Naive thymus-derived CD8-positive, alpha-beta T cell (primary cell): ENCODE results near the gene VPS8. TPM values are rescaled to one million over a fixed set of nuclear protein-coding genes. Genes with fewer than 3 reads are reported as not detected.

Experiments
- ATAC-seq, 2 donors: fragments of 150-1000 bp; cut with Tn5 transposase in 1 of 2; sonication (Bioruptor Pico), chemical (Tn5 transposase) in 1 of 2; 1 replicate in 1 of 2; 2 replicates in 1 of 2; pipeline ENCODE4 v1.10.0; 2021; ENCODE audit warnings: mild to moderate bottlenecking in 2 of 2, moderate library complexity in 2 of 2
- POLR2A ChIA-PET: fragments of 350-600 bp; sonication (Branson Sonifier 250); formaldehyde crosslinking; loops from one replicate; lab custom pipeline; 2021; ENCODE audit warnings: antibody characterized with exemption; lab: Charles Lee
- DNase-seq, 10 donors: peaks; one replicate each; pipeline versions ENCODE4 v3.0.0 to v3.0.0-alpha.2; 2020 to 2022
- H3K27ac Mint-ChIP-seq, 10 donors: one replicate each; pipeline ENCODE4 v1.8.0; 2020 to 2022; ENCODE audit warnings: mild to moderate bottlenecking in 10 of 10, mixed read lengths in 10 of 10, moderate library complexity in 4 of 10, inconsistent platforms in 1 of 10
- H3K27me3 Mint-ChIP-seq, 5 donors: one replicate each; pipeline ENCODE4 v1.8.0; 2021 to 2022; ENCODE audit warnings: mixed read lengths in 5 of 5
- H3K36me3 Mint-ChIP-seq, 3 donors: one replicate each; pipeline ENCODE4 v1.8.0; 2020 to 2022; ENCODE audit warnings: mixed read lengths in 3 of 3, mild to moderate bottlenecking in 2 of 3, inconsistent platforms in 1 of 3
- H3K4me1 Mint-ChIP-seq, 4 donors: one replicate each; pipeline ENCODE4 v1.8.0; 2021 to 2022; ENCODE audit warnings: mixed read lengths in 4 of 4
- H3K4me3 Mint-ChIP-seq, 10 donors: one replicate each; pipeline ENCODE4 v1.8.0; 2020 to 2022; ENCODE audit warnings: mild to moderate bottlenecking in 10 of 10, mixed read lengths in 10 of 10, moderate library complexity in 6 of 10, inconsistent platforms in 1 of 10
- H3K9me3 Mint-ChIP-seq, 9 donors: one replicate each; pipeline ENCODE4 v1.8.0; 2020 to 2022; ENCODE audit warnings: mixed read lengths in 9 of 9, mild to moderate bottlenecking in 3 of 9, inconsistent platforms in 1 of 9, moderate library complexity in 1 of 9
- polyA plus RNA-seq, 3 donors: library from polyadenylated mRNA; unstranded; fragments of 300-500 nt; fragmentation: Illumina TruSeq; gene quantifications; one replicate each; pipeline ENCODE4 v1.2.3, GENCODE V29; 2021
- total RNA-seq, 8 experiments: library from RNA in 2 of 8; stranded (reverse) in 2 of 8; gene quantifications; one replicate each; pipeline ENCODE4 v1.2.3 and lab custom pipeline; 2021 to 2026

Gene VPS8
- total and polyA plus RNA-seq, 5 experiments from 2014 or later, result 19.0 to 105 (median 30.8) TPM

- no peak overlapping the region for H3K4me3 Mint-ChIP-seq
- POLR2A ChIA-PET, result interaction anchor here (1.1 kb wide), 1 partner anchor 84 kb away, joined by 5 read pairs; no protein-coding TSS in a partner anchor
- H3K27me3 Mint-ChIP-seq, result peaks cover 4 to 15% (median 7%) of the 10 kb centered on the region in 5 donors
- ATAC-seq (no peak), DNase-seq (no peak)
- H3K4me1 Mint-ChIP-seq, result peaks cover 0 to 6% (median 2%) of the 10 kb centered on the region in 4 donors
- no peaks in the 10 kb centered on the region for H3K36me3 Mint-ChIP-seq
- no peaks in the 10 kb centered on the region for H3K9me3 Mint-ChIP-seq
- H3K27ac Mint-ChIP-seq, result no peak overlapping the region
Observed at GRCh38 chr3:184773283-184774186, 38.4 kb upstream of the VPS8 start.

GRCh38 chr3:184776916-184777315, 35.0 kb upstream of the VPS8 start:
- POLR2A ChIA-PET, result no interaction called here
- Mint-ChIP-seq H3K27me3 (peaks cover 12 to 33% (median 20%) of the 10 kb centered on the region in 5 donors), H3K27ac (no peak overlapping the region), H3K9me3 (no peaks in the 10 kb centered on the region), H3K4me3 (no peak overlapping the region), H3K36me3 (no peaks in the 10 kb centered on the region), H3K4me1 (peaks cover 0 to 6% (median 2%) of the 10 kb centered on the region in 4 donors)
- ATAC-seq, result no peak
- no peak for DNase-seq

GRCh38 chr3:184777566-184778356, 34.2 kb upstream of the VPS8 start:
- Mint-ChIP-seq H3K4me1 (peaks cover 0 to 6% (median 2%) of the 10 kb centered on the region in 4 donors), H3K27ac (no peak overlapping the region), H3K9me3 (no peaks in the 10 kb centered on the region), H3K27me3 (peaks cover 12 to 34% (median 20%) of the 10 kb centered on the region in 5 donors), H3K4me3 (no peak overlapping the region), H3K36me3 (no peaks in the 10 kb centered on the region)
- DNase-seq, result peak; percentile 53 to 95 (median 80)
- POLR2A ChIA-PET, result interaction anchor here (1.3 kb wide), 1 partner anchor 221 kb away, joined by 6 read pairs; no protein-coding TSS in a partner anchor
- ATAC-seq, result peak; percentile 99 to 100

GRCh38 chr3:184778426-184779332, 33.3 kb upstream of the VPS8 start:
- peaks cover 0 to 6% (median 2%) of the 10 kb centered on the region in 4 donors for H3K4me1 Mint-ChIP-seq
- no peak for DNase-seq
- POLR2A ChIA-PET, result interaction anchor here (1.3 kb wide), 1 partner anchor 222 kb away, joined by 6 read pairs; no protein-coding TSS in a partner anchor
- no peak overlapping the region for H3K27ac Mint-ChIP-seq
- H3K27me3 Mint-ChIP-seq, result peaks cover 12 to 34% (median 22%) of the 10 kb centered on the region in 5 donors
- no peaks in the 10 kb centered on the region for H3K36me3 Mint-ChIP-seq
- H3K4me3 Mint-ChIP-seq, result no peak overlapping the region
- no peak for ATAC-seq
- no peaks in the 10 kb centered on the region for H3K9me3 Mint-ChIP-seq

GRCh38 chr3:184780981-184781515, 30.9 kb upstream of the VPS8 start:
- H3K4me1 Mint-ChIP-seq, result peaks cover 14 to 21% (median 16%) of the 10 kb centered on the region in 4 donors
- H3K9me3 Mint-ChIP-seq, result no peaks in the 10 kb centered on the region
- H3K36me3 Mint-ChIP-seq, result no peaks in the 10 kb centered on the region
- H3K27ac Mint-ChIP-seq, result no peak overlapping the region
- no peak overlapping the region for H3K4me3 Mint-ChIP-seq
- DNase-seq, result no peak
- H3K27me3 Mint-ChIP-seq, result peaks cover 10 to 34% (median 23%) of the 10 kb centered on the region in 5 donors
- no peak for ATAC-seq
- POLR2A ChIA-PET, result interaction anchor here (0.7 kb wide), 1 partner anchor 1568 kb away, joined by 3 read pairs; no protein-coding TSS in a partner anchor

- Mint-ChIP-seq H3K4me1 (peaks cover 19 to 29% (median 24%) of the 10 kb centered on the region in 4 donors), H3K27me3 (peaks cover 10 to 34% (median 23%) of the 10 kb centered on the region in 5 donors), H3K36me3 (no peaks in the 10 kb centered on the region), H3K4me3 (no peak overlapping the region), H3K27ac (peak overlapping the region in 2 of 10 donors; percentile 1 to 36), H3K9me3 (no peaks in the 10 kb centered on the region)
- DNase-seq, result no peak
- POLR2A ChIA-PET, result no interaction called here
- no peak for ATAC-seq
Observed at GRCh38 chr3:184781801-184782200, 30.2 kb upstream of the VPS8 start.

- Mint-ChIP-seq H3K4me3 (no peak overlapping the region), H3K27ac (peak overlapping the region in 2 of 10 donors; percentile 61 to 72), H3K4me1 (peaks cover 19 to 29% (median 27%) of the 10 kb centered on the region in 4 donors), H3K36me3 (no peaks in the 10 kb centered on the region), H3K9me3 (no peaks in the 10 kb centered on the region), H3K27me3 (peaks cover 7 to 25% (median 20%) of the 10 kb centered on the region in 5 donors)
- ATAC-seq (no peak), DNase-seq (no peak)
- POLR2A ChIA-PET, result interaction anchor here (1.0 kb wide), 1 partner anchor 226 kb away, joined by 3 read pairs; no protein-coding TSS in a partner anchor
Observed at GRCh38 chr3:184783319-184783718, 28.6 kb upstream of the VPS8 start.

GRCh38 chr3:184784731-184785500, 27.1 kb upstream of the VPS8 start:
- DNase-seq (no peak), ATAC-seq (no peak)
- Mint-ChIP-seq H3K36me3 (no peaks in the 10 kb centered on the region), H3K27ac (peak overlapping the region in 2 of 10 donors; percentile 5 to 58), H3K4me3 (peak overlapping the region in 3 of 10 donors; percentile 37 to 70 (median 39)), H3K27me3 (peaks cover 5 to 18% (median 14%) of the 10 kb centered on the region in 5 donors), H3K9me3 (no peaks in the 10 kb centered on the region), H3K4me1 (peaks cover 19 to 29% (median 27%) of the 10 kb centered on the region in 4 donors)
- POLR2A ChIA-PET, result interaction anchor here (0.5 kb wide), 2 partner anchors 9 to 349 kb away, joined by 4 read pairs; no protein-coding TSS in a partner anchor

GRCh38 chr3:184785890-184786279, 26.1 kb upstream of the VPS8 start:
- no peak for ATAC-seq
- DNase-seq, result no peak
- H3K27me3 Mint-ChIP-seq, result peaks cover 0 to 13% (median 11%) of the 10 kb centered on the region in 5 donors
- peak overlapping the region in 1 of 10 donors; percentile 16 for H3K27ac Mint-ChIP-seq
- peak overlapping the region in 6 of 10 donors; percentile 5 to 70 (median 41) for H3K4me3 Mint-ChIP-seq
- POLR2A ChIA-PET, result no interaction called here
- H3K36me3 Mint-ChIP-seq, result no peaks in the 10 kb centered on the region
- no peaks in the 10 kb centered on the region for H3K9me3 Mint-ChIP-seq
- H3K4me1 Mint-ChIP-seq, result peaks cover 19 to 29% (median 27%) of the 10 kb centered on the region in 4 donors

- DNase-seq, result peak in 1 of 10 donors; percentile 21
- H3K4me1 Mint-ChIP-seq, result peaks cover 19 to 29% (median 27%) of the 10 kb centered on the region in 4 donors
- H3K36me3 Mint-ChIP-seq, result no peaks in the 10 kb centered on the region
- H3K27ac Mint-ChIP-seq, result peak overlapping the region in 1 of 10 donors; percentile 30
- ATAC-seq, result peak; percentile 63 to 70
- H3K4me3 Mint-ChIP-seq, result peak overlapping the region in 6 of 10 donors; percentile 19 to 47 (median 30)
- peaks cover 0 to 10% (median 6%) of the 10 kb centered on the region in 5 donors for H3K27me3 Mint-ChIP-seq
- POLR2A ChIA-PET, result no interaction called here
- no peaks in the 10 kb centered on the region for H3K9me3 Mint-ChIP-seq
Observed at GRCh38 chr3:184786280-184786941, 25.6 kb upstream of the VPS8 start.
